Stimulated activated CD8-positive, alpha-beta memory T cell treated with anti-CD3 and anti-CD28 coated beads, Interleukin-12 subunit alpha, Interleukin-12 subunit beta, amount 100 ng/mL, for 1 hour (primary cell): Measurements from ENCODE around the gene PIANP.

Experiments used
- DNase-seq: peaks from one replicate; pipeline ENCODE4 v3.0.0-alpha.2; 2020; ENCODE audit warnings: low read depth

Gene PIANP

GRCh38 chr12:6667559-6668210 is 32.9 kb downstream of the PIANP start:
- no peak for DNase-seq

DNA sequence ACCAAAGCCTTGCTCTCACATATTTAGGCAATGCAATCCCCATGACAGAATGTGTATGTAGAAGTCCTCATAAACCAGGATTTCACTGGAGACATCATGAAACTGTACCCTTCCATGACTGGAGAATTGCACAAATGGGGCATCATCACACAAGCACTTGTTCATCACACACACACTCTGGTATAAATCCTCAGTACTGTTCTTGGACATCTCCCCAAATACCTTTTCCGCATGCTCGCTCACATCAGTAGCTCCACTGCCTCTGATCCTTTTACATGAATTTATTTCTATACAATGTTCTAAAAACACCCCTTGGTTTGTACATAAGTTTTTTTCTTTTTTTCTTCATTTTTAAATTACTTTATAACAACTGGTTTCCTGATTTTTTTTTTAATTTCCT is 34.4 kb downstream of the PIANP start:
- no peak for DNase-seq

DNA sequence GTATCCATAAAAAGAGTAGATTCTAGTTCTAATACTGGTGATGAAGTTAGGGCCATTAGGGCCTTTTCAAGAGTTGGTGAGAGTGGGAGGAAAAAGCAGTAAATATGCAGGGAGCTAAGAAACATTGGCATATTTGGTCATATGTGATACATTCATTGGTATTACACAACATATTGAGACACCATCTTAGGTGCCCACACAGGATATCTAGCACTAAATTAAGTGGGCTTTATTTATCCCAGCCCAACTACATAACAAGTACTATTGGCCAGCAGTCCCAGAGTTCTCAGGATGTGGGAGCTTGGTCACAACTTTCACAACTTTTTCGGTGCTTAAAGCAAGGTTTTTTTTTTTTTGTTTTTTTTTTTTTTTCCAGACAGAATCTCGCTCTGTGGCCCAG is 35.7 kb downstream of the PIANP start:
- DNase-seq = no peak

DNA sequence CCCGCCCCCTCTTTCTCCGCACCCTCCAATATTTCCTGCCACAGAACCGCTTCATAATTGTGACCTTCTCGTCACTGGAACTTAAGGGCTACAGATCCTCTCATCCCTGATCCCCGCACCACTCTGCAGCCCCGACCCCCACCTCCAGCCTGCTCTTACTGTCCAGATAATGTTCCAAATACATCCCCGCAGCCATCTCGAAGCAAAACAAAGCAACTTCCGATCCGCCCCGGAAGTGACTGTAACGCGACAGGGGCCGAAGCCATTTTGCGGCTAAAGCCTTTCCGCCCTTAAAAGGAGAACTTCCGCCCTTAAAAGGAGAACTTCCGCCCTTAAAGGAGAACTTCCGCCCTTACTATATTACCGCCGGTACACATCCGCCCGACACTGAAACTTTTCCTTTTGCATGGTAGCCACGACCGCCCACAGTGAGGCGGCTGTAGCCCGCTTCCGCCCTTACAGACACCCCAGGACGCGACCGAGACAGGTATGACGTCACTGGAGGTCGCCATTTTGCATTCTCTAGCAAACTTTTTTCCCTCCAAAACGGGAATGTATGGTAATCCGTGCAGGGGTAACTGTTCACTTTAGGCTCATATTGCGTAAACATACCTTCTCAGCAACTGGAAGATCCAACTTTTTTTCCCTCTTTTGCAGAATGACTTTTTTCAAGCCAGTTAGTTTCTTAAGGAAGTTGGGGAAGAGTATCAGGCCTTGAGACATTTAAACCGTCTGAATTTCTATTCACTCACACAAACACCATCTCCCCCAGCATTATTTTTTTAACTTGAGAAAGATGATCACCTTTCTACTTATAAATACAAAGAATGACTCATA is 37.5 kb downstream of the PIANP start, which contains the start of gene ING4:
TSS of gene ING4 (minus strand) at position 214 of the 837 bp plus-strand sequence. CDS start at position 196, 18 bp downstream.
- peak; percentile 92 for DNase-seq

GRCh38 chr12:6662602-6662905 is 38.1 kb downstream of the PIANP start:
- no peak for DNase-seq

DNA sequence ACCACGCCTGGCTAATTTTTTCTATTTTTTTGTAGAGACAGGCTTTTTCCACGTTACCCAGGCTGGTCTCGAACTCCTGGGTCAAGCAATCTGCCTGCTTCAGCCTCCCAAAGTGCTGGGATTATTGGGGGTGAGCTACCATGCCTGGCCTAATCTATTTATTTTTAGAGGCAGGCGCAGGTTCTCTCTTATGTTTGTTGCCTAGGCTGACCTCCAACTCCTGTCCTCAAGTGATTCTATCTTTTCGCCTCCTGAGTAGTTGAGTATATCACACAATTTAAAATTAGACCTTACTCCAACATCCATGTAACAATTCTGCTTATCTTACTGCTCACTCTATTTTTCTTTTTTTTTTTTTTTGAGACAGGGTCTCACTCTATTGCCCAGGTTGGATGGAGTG is 46.6 kb downstream of the PIANP start:
- no peak for DNase-seq

DNA sequence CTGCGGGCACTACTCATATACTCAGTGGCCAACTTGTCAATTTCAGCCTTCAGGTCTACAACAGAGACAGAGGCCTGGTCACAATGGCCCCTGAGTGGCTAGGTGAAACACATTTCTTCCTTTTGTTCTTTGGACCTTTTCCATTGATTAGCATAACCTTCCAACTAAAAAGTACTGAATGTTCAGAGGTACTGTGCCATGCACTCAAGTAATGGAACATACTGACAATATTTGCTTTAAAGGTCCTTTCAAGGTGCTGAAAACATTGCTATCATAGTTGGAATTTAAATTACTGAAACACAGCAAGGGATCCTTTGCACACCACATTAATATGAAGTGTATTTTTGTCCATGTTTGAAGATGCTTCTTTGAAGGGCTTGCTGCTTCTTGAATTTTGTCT is 47.3 kb downstream of the PIANP start:
- no peak for DNase-seq

DNA sequence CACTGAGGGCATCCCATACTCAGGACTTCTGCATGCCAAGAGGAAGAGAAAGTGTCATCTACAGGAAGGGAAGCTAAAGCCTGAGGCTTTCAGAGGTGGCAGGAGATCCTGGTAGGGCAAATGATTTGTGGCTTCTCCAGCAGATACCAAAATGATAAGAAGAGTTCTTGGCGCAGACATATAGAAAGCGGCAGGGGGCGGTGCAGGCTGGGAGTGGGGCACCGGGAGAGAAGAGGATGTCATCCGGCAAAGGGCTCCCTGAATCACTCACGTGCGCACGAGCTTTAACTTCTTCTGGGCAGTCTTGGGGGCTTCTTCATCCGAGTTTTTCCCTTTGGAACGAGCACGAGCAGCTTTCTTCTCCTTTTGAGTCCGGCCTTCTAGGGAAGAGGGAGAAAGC is 48.2 kb downstream of the PIANP start:
- DNase-seq = no peak

DNA sequence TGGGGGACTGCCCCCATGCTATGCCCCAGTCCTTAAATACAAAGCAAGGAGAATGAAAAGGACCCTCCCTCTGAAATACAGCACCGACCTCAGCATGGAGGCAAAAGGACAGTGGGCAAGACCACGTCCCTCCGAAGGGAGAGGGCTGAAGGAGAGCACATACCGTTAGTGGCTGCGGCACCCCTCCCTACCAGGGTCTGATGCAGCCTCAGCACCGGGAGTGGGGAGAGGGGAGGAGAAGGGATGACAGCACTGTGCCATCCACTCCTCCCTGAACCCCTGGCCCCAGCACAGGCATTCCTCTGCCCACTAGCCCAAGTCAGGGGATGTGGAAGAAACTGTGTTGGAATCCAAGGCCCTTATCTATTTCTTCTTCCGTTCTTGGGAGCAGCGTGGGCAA is 49.8 kb downstream of the PIANP start:
- DNase-seq = no peak

- no peak for DNase-seq
These were observed 53.5 kb downstream of the PIANP start, which contains the start of gene ACRBP for GRCh38 chr12:6647083-6647604. ACRBP (minus strand) TSS chr12:6647432; CDS start chr12:6647366, 66 bp downstream.

GRCh38 chr12:6646276-6647082 is 54.1 kb downstream of the PIANP start:
- DNase-seq = no peak

GRCh38 chr12:6644903-6645302 is 55.7 kb downstream of the PIANP start:
- DNase-seq = no peak

DNA sequence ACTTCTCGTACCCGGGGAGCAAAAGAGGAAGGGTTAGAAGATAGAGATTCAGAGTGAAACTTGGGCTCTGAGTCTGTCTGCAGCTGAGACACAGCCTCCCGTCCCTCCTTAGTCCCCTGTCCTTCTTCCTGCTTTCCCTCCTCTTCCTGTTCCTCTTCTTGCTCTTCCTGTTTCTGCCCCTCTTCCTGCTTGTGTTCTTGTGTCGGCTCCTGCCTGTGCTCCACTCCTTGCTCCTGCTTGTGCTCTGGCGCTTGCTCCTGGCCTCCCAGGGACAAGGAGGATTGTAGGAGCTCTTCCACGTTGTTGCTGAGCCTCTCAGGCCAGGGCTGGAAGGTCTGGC is 56.4 kb downstream of the PIANP start:
- DNase-seq = no peak
